CD4-positive, alpha-beta T cell (primary cell): ENCODE measurements around the gene APIP. TPM values are rescaled to one million over a fixed set of nuclear protein-coding genes. Genes with fewer than 3 reads are reported as not detected.
A peak's percentile ranks its signal among the peaks of the same experiment; 100 is the strongest.

Experiments used
- ATAC-seq: fragments of 200-7000 bp; cut with Tn5 transposase; one replicate; pipeline ENCODE4 v1.10.0; 2022; ENCODE audit warnings: mild to moderate bottlenecking; ENCODE audit not compliant: poor library complexity
- CTCF ChIA-PET: fragments of 350-600 bp; sonication (Branson Sonifier 250); formaldehyde crosslinking; loops from one replicate; lab custom pipeline; 2021; ENCODE audit warnings: antibody characterized with exemption, inconsistent platforms; lab: Charles Lee
- POLR2A ChIA-PET: fragments of 350-600 bp; sonication (Branson Sonifier 250); formaldehyde crosslinking; loops from one replicate; lab custom pipeline; 2021; ENCODE audit warnings: antibody characterized with exemption, inconsistent platforms; lab: Charles Lee
- DNase-seq, 14 experiments: peaks; one replicate each; pipeline ENCODE4 v3.0.0-alpha.2; 2013 to 2020; ENCODE audit warnings: mixed read lengths in 2 of 14
- H3K27ac ChIP-seq, 2 donors: one replicate each; pipeline versions ENCODE4 v1.5.1 to v1.7.0; 2013; ENCODE audit warnings: low read length in 2 of 2, low read depth in 1 of 2, mild to moderate bottlenecking in 1 of 2
- H3K27me3 ChIP-seq, 2 experiments: 1 replicate in 1 of 2; 2 replicates in 1 of 2; pipeline versions ENCODE4 v1.6.1 to v1.7.0; 2013; ENCODE audit warnings: low read length in 2 of 2, control low read depth in 1 of 2, mild to moderate bottlenecking in 1 of 2, moderate library complexity in 1 of 2; ENCODE audit not compliant: insufficient read depth in 2 of 2, control insufficient read depth in 1 of 2
- H3K36me3 ChIP-seq: one replicate; pipeline ENCODE4 v1.6.1; 2013; ENCODE audit warnings: low read length, control low read depth; ENCODE audit not compliant: insufficient read depth
- H3K4me1 ChIP-seq: one replicate; pipeline ENCODE4 v1.6.1; 2013; ENCODE audit warnings: low read length, control low read depth; ENCODE audit not compliant: insufficient read depth
- H3K4me3 ChIP-seq: one replicate; pipeline ENCODE4 v1.5.1; 2013; ENCODE audit warnings: mild to moderate bottlenecking, low read length, moderate library complexity
- H3K9me3 ChIP-seq, 2 experiments: 1 replicate in 1 of 2; 2 replicates in 1 of 2; pipeline versions ENCODE4 v1.6.1 to v1.7.0; 2013; ENCODE audit warnings: low read length in 2 of 2, mild to moderate bottlenecking in 2 of 2, control low read depth in 1 of 2, moderate library complexity in 1 of 2; ENCODE audit not compliant: control insufficient read depth in 1 of 2, insufficient read depth in 1 of 2
- H3K27ac Mint-ChIP-seq: one replicate; pipeline ENCODE4 v1.8.0; 2020; ENCODE audit warnings: mixed read lengths
- H3K27me3 Mint-ChIP-seq: one replicate; pipeline ENCODE4 v1.8.0; 2021; ENCODE audit warnings: mixed read lengths
- H3K36me3 Mint-ChIP-seq: one replicate; pipeline ENCODE4 v1.8.0; 2021; ENCODE audit warnings: low read depth, mixed read lengths
- H3K4me1 Mint-ChIP-seq: one replicate; pipeline ENCODE4 v1.8.0; 2021; ENCODE audit warnings: low read depth, mixed read lengths
- H3K4me3 Mint-ChIP-seq: one replicate; pipeline ENCODE4 v1.8.0; 2020; ENCODE audit warnings: mild to moderate bottlenecking, mixed read lengths
- H3K9me3 Mint-ChIP-seq: one replicate; pipeline ENCODE4 v1.8.0; 2020; ENCODE audit warnings: mixed read lengths
- intact Hi-C, 2 experiments: fragments of 100-400 bp; cut with DNase I in 1 of 2; cut with micrococcal nuclease in 1 of 2; formaldehyde crosslinking; loops; one replicate each; pipeline versions ENCODE4 v1.15.1 to v1.9.0; 2023 to 2025; cut with DNase I, micrococcal nuclease
- total RNA-seq, 174 experiments: library from RNA in 2 of 174; stranded (reverse) in 2 of 174; gene quantifications; one replicate each; pipeline ENCODE4 v1.2.3 and lab custom pipeline; 2021 to 2026
- TF ChIP-seq, protein P1 (sequence below): fragments of 200-600 bp; IDR thresholded peaks from one replicate; pipeline ENCODE4 v1.8.0; 2022; ENCODE audit warnings: antibody characterized with exemption, mild to moderate bottlenecking

Gene APIP
- total RNA-seq, 2 experiments from 2014 or later = 7.1 to 8.3 TPM

DNA sequence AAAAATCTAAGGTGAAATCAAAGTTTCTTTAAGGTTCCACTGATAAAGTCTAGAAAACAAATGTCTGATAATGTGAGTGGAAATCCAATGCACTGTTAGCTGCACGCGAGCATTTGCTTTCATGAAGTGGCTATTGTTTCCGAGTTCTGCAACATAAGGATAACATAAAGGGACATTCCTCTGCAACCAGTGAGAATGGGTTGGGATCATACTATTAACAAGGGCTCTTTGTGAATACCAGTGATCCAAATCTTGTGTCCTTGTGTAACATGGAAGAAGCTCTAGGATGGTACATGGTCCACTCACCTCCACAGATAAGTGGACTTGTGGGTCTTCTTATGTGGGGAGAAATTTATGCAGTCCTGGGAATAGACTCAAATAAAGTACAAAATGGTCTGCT is 24.6 kb downstream of the APIP start:
- Histone ChIP-seq H3K4me1 (no peaks in the 10 kb centered on the region), H3K36me3 (peaks cover 17% of the 10 kb centered on the region), H3K27me3 (no peaks in the 10 kb centered on the region), H3K9me3 (no peaks in the 10 kb centered on the region), H3K27ac (no peak overlapping the region), H3K4me3 (no peak overlapping the region)
- TF ChIP-seq, protein P1, sequence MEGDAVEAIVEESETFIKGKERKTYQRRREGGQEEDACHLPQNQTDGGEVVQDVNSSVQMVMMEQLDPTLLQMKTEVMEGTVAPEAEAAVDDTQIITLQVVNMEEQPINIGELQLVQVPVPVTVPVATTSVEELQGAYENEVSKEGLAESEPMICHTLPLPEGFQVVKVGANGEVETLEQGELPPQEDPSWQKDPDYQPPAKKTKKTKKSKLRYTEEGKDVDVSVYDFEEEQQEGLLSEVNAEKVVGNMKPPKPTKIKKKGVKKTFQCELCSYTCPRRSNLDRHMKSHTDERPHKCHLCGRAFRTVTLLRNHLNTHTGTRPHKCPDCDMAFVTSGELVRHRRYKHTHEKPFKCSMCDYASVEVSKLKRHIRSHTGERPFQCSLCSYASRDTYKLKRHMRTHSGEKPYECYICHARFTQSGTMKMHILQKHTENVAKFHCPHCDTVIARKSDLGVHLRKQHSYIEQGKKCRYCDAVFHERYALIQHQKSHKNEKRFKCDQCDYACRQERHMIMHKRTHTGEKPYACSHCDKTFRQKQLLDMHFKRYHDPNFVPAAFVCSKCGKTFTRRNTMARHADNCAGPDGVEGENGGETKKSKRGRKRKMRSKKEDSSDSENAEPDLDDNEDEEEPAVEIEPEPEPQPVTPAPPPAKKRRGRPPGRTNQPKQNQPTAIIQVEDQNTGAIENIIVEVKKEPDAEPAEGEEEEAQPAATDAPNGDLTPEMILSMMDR = no peak
- DNase-seq (no peak), ATAC-seq (no peak)
- Mint-ChIP-seq H3K9me3 (peaks cover 4% of the 10 kb centered on the region), H3K4me1 (no peaks in the 10 kb centered on the region), H3K27ac (no peak overlapping the region), H3K27me3 (no peaks in the 10 kb centered on the region), H3K4me3 (no peak overlapping the region), H3K36me3 (peaks cover 63% of the 10 kb centered on the region)
- POLR2A ChIA-PET = no interaction called here
- CTCF ChIA-PET = no interaction called here
- intact Hi-C loops = loop anchor here (1.0 to 2.0 kb wide), 2 partner anchors 305 to 307 kb away; no protein-coding TSS in a partner anchor

DNA sequence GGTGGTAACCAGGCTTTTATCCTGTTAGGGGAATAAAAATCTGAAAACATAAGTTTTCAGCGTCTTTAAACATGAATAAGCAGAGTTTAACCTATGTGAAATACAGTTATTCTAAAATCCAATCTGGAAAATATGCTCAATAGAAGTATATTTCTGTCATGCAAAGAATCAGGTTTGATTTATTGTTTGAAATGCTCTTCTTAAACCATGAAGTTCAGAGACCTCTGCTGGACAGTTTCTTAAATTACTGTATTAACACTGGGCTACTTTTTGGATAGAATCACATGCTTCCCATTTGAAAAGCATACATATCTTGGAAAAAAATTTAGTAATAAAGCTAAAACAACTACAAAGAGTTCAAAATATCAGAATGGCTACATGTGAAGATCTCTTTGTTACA is 25.4 kb downstream of the APIP start:
- Histone ChIP-seq H3K27ac (no peak overlapping the region), H3K27me3 (no peaks in the 10 kb centered on the region), H3K4me3 (no peak overlapping the region), H3K36me3 (peaks cover 17% of the 10 kb centered on the region), H3K4me1 (no peaks in the 10 kb centered on the region), H3K9me3 (no peaks in the 10 kb centered on the region)
- ATAC-seq = no peak
- Mint-ChIP-seq H3K4me3 (no peak overlapping the region), H3K9me3 (no peaks in the 10 kb centered on the region), H3K27ac (no peak overlapping the region), H3K4me1 (no peaks in the 10 kb centered on the region), H3K27me3 (no peaks in the 10 kb centered on the region), H3K36me3 (peaks cover 58% of the 10 kb centered on the region)
- peak in 3 of 14 experiments; percentile 15 to 32 (median 31) for DNase-seq
- TF ChIP-seq, protein P1 = peak; percentile 22
- CTCF ChIA-PET = no interaction called here
- POLR2A ChIA-PET = no interaction called here
- intact Hi-C loops = loop anchor here (1.0 to 2.0 kb wide), 2 partner anchors 305 to 306 kb away; no protein-coding TSS in a partner anchor

DNA sequence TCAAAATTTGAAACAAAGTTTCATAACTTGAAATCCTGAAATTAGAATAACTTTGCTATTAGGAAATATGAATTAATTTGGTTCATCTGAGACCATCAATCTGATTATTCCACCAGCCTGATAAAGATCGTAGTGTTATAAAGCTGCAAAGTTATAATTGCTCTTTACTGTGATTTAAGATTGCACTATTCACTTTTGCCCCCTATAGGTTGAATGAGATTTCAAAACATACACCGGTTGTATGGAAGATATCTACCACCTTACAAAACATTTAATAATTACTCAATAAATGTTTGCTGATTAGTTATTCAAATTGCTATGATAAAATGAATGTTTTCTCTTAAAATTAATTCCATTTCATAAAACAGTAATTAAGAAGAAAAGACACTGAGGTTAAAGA is 26.1 kb downstream of the APIP start:
- no peaks in the 10 kb centered on the region for H3K9me3 Mint-ChIP-seq
- no peaks in the 10 kb centered on the region for H3K9me3 ChIP-seq
- no peaks in the 10 kb centered on the region for H3K4me1 Mint-ChIP-seq
- peaks cover 17% of the 10 kb centered on the region for H3K36me3 ChIP-seq
- ChIA-PET CTCF (no interaction called here), POLR2A (no interaction called here)
- no peaks in the 10 kb centered on the region for H3K27me3 ChIP-seq
- no peak overlapping the region for H3K4me3 Mint-ChIP-seq
- H3K27ac ChIP-seq = no peak overlapping the region
- DNase-seq (no peak), ATAC-seq (no peak)
- H3K4me1 ChIP-seq = no peaks in the 10 kb centered on the region
- H3K27me3 Mint-ChIP-seq = no peaks in the 10 kb centered on the region
- peaks cover 58% of the 10 kb centered on the region for H3K36me3 Mint-ChIP-seq
- no peak overlapping the region for H3K4me3 ChIP-seq
- intact Hi-C loops = loop anchor here in 1 of 2 experiments (2.0 kb wide), 1 partner anchor 305 kb away; no protein-coding TSS in a partner anchor
- TF ChIP-seq, protein P1 = no peak
- no peak overlapping the region for H3K27ac Mint-ChIP-seq
